ENCODE results near the gene TRDMT1. TPM values are rescaled to one million over a fixed set of nuclear protein-coding genes. Genes with fewer than 3 reads are reported as not detected.

The TRDMT1 gene
- total and polyA plus RNA-seq, 12 donors, result 1.3 to 10.5 (median 4.9) TPM

GRCh38 chr10:17216217-17216900 is 14.9 kb upstream of the TRDMT1 start:
- TF ChIP-seq CTCF (IDR thresholded peaks at IDR 0.05) (no peak), POLR2A (IDR thresholded peaks at IDR 0.05) (no peak)
- H3K4me1 ChIP-seq (replicated peaks in 1 of 2), result peaks cover 11 to 27% of the 10 kb centered on the region in 2 donors
- intact Hi-C loops (cut with DNase I), result no loop called here
- H3K27me3 ChIP-seq, result no peaks in the 10 kb centered on the region
- H3K9me3 ChIP-seq (replicated peaks in 1 of 3), result peaks cover 0 to 7% (median 0%) of the 10 kb centered on the region in 3 donors
- H3K36me3 ChIP-seq (replicated peaks in 1 of 2), result no peaks in the 10 kb centered on the region
- H3K27ac ChIP-seq, result peak overlapping the region; percentile 40 to 89 (median 57)
- 78 to 95% (median 93%) methylated on average over 5 of the region's 5 CpGs for WGBS, 4 donors
- DNase-seq, result peak in 1 of 7 donors; percentile 32
- no peak overlapping the region for H3K4me3 ChIP-seq

- intact Hi-C loops (cut with DNase I), result no loop called here
- WGBS, 4 donors, result 82 to 93% (median 90%) methylated on average over 2 of the region's 2 CpGs
- H3K27ac ChIP-seq, result peak overlapping the region in 4 of 5 donors; percentile 31 to 89 (median 50)
- H3K36me3 ChIP-seq (replicated peaks in 1 of 2), result no peaks in the 10 kb centered on the region
- no peaks in the 10 kb centered on the region for H3K27me3 ChIP-seq
- peaks cover 0 to 7% (median 0%) of the 10 kb centered on the region in 3 donors for H3K9me3 ChIP-seq (replicated peaks in 1 of 3)
- no peak overlapping the region for H3K4me3 ChIP-seq
- peaks cover 11 to 27% of the 10 kb centered on the region in 2 donors for H3K4me1 ChIP-seq (replicated peaks in 1 of 2)
- no peak for TF ChIP-seq POLR2A (IDR thresholded peaks at IDR 0.05)
- no peak for TF ChIP-seq CTCF (IDR thresholded peaks at IDR 0.05)
- DNase-seq, result no peak
Measured at GRCh38 chr10:17215782-17216122, 14.3 kb upstream of the TRDMT1 start.

GRCh38 chr10:17214971-17215781 is 13.7 kb upstream of the TRDMT1 start:
- WGBS, 4 donors, result 57 to 65% (median 60%) methylated on average over 9 of the region's 9 CpGs
- DNase-seq, result peak in 2 of 7 donors; percentile 32
- Histone ChIP-seq H3K9me3 (replicated peaks in 1 of 3) (peaks cover 0 to 7% (median 0%) of the 10 kb centered on the region in 3 donors), H3K27me3 (no peaks in the 10 kb centered on the region), H3K27ac (peak overlapping the region in 4 of 5 donors; percentile 31 to 89 (median 50)), H3K4me1 (replicated peaks in 1 of 2) (peaks cover 11 to 27% of the 10 kb centered on the region in 2 donors), H3K36me3 (replicated peaks in 1 of 2) (no peaks in the 10 kb centered on the region), H3K4me3 (no peak overlapping the region)
- intact Hi-C loops (cut with DNase I), result no loop called here
- TF ChIP-seq CTCF (IDR thresholded peaks at IDR 0.05), result no peak
- TF ChIP-seq POLR2A (IDR thresholded peaks at IDR 0.05), result no peak

- no peaks in the 10 kb centered on the region for H3K27me3 ChIP-seq
- peak overlapping the region in 1 of 5 donors; percentile 37 for H3K27ac ChIP-seq
- TF ChIP-seq POLR2A (IDR thresholded peaks at IDR 0.05), result no peak
- TF ChIP-seq CTCF (IDR thresholded peaks at IDR 0.05), result no peak
- 82 to 92% (median 84%) methylated on average over 2 of the region's 2 CpGs for WGBS, 4 donors
- no peaks in the 10 kb centered on the region for H3K36me3 ChIP-seq (replicated peaks in 1 of 2)
- H3K4me3 ChIP-seq, result no peak overlapping the region
- intact Hi-C loops (cut with DNase I), result no loop called here
- DNase-seq, result no peak
- H3K4me1 ChIP-seq (replicated peaks in 1 of 2), result peaks cover 11 to 27% of the 10 kb centered on the region in 2 donors
- H3K9me3 ChIP-seq (replicated peaks in 1 of 3), result peaks cover 0 to 7% (median 0%) of the 10 kb centered on the region in 3 donors
Measured at GRCh38 chr10:17214526-17214925, 13.1 kb upstream of the TRDMT1 start.

All from adrenal gland (tissue), 12 donors.